Retina (tissue), 1 donor: ENCODE measurements around the gene CABP1.

ENCODE experiments used
- DNase-seq: peaks from one replicate; pipeline ENCODE4 v3.0.0-alpha.2; 2016

CABP1 gene

GRCh38 chr12:120640861-120641833, 721 bp downstream of the CABP1 start:
- DNase-seq = peak; percentile 74

GRCh38 chr12:120642121-120642520, 1.7 kb downstream of the CABP1 start:
- no peak for DNase-seq

GRCh38 chr12:120642826-120643225, 2.4 kb downstream of the CABP1 start:
- no peak for DNase-seq

- DNase-seq = no peak
Measured at GRCh38 chr12:120643574-120643973, 3.1 kb downstream of the CABP1 start.

GRCh38 chr12:120646044-120646443, 5.6 kb downstream of the CABP1 start:
- no peak for DNase-seq

- DNase-seq = no peak
Measured at GRCh38 chr12:120647375-120647755, 6.9 kb downstream of the CABP1 start.

- peak; percentile 82 for DNase-seq
Measured at GRCh38 chr12:120649442-120650232, 9.2 kb downstream of the CABP1 start.

- no peak for DNase-seq
Measured at GRCh38 chr12:120650233-120650690, 9.8 kb downstream of the CABP1 start.

GRCh38 chr12:120651821-120652220, 11.4 kb downstream of the CABP1 start:
- no peak for DNase-seq

- DNase-seq = no peak
Measured at GRCh38 chr12:120652656-120653435, 12.4 kb downstream of the CABP1 start.

GRCh38 chr12:120653611-120654010, 13.2 kb downstream of the CABP1 start:
- no peak for DNase-seq

- DNase-seq = no peak
Measured at GRCh38 chr12:120654656-120655055, 14.2 kb downstream of the CABP1 start.

GRCh38 chr12:120656008-120656407, 15.6 kb downstream of the CABP1 start:
- DNase-seq = no peak

GRCh38 chr12:120658286-120659150, 18.1 kb downstream of the CABP1 start:
- no peak for DNase-seq

- no peak for DNase-seq
Measured at GRCh38 chr12:120659151-120659525, 18.7 kb downstream of the CABP1 start.

GRCh38 chr12:120661432-120661831, 21.0 kb downstream of the CABP1 start:
- no peak for DNase-seq

GRCh38 chr12:120662879-120663278, 22.5 kb downstream of the CABP1 start:
- no peak for DNase-seq

GRCh38 chr12:120663741-120664140, 23.3 kb downstream of the CABP1 start:
- no peak for DNase-seq

- DNase-seq = no peak
Measured at GRCh38 chr12:120666571-120667390, 26.4 kb downstream of the CABP1 start.

- no peak for DNase-seq
Measured at GRCh38 chr12:120668091-120668867, 27.9 kb downstream of the CABP1 start.
